Neuronal stem cell (in vitro differentiated cells): Measurements from ENCODE around the gene ACACB.

ENCODE experiments used
- DNase-seq: peaks from one replicate; pipeline ENCODE4 v3.0.0-alpha.2; 2013; ENCODE audit warnings: low spot score
- H2AFZ ChIP-seq: one replicate; pipeline ENCODE4 v1.6.1; 2013; ENCODE audit warnings: mild to moderate bottlenecking, low read length, inconsistent platforms
- H2AK5ac ChIP-seq: 2 replicates; pipeline ENCODE4 v1.6.1; 2013; ENCODE audit warnings: low read depth, mild to moderate bottlenecking, inconsistent platforms, low read length, moderate library complexity, mixed read lengths
- H2BK120ac ChIP-seq: 2 replicates; pipeline ENCODE4 v1.6.1; 2013; ENCODE audit warnings: low read depth, mild to moderate bottlenecking, inconsistent platforms, low read length, moderate library complexity, mixed read lengths
- H2BK12ac ChIP-seq: one replicate; pipeline ENCODE4 v1.6.1; 2013; ENCODE audit warnings: low read length, inconsistent platforms
- H2BK15ac ChIP-seq: 2 replicates; pipeline ENCODE4 v1.6.1; 2013; ENCODE audit warnings: mild to moderate bottlenecking, low read length, inconsistent platforms, mixed read lengths
- H2BK5ac ChIP-seq: one replicate; pipeline ENCODE4 v1.6.1; 2013; ENCODE audit warnings: inconsistent platforms, mild to moderate bottlenecking, low read length, moderate library complexity
- H3K14ac ChIP-seq: one replicate; pipeline ENCODE4 v1.6.1; 2013; ENCODE audit warnings: low read length, inconsistent platforms
- H3K18ac ChIP-seq: 2 replicates; pipeline ENCODE4 v1.6.1; 2013; ENCODE audit warnings: low read length, inconsistent platforms
- H3K23ac ChIP-seq: 2 replicates; pipeline ENCODE4 v1.6.1; 2013; ENCODE audit warnings: low read depth, mild to moderate bottlenecking, mixed read lengths, low read length, inconsistent platforms; ENCODE audit not compliant: poor library complexity
- H3K27ac ChIP-seq: replicated peaks from 3 replicates; pipeline ENCODE4 v1.5.1; 2013; ENCODE audit warnings: low read length, inconsistent platforms
- H3K27me3 ChIP-seq, 3 experiments: 2 replicates each; pipeline ENCODE4 v1.6.1; 2013; ENCODE audit warnings: low read length in 3 of 3, mild to moderate bottlenecking in 2 of 3, inconsistent platforms in 1 of 3, low read depth in 1 of 3, mixed read lengths in 1 of 3, moderate library complexity in 1 of 3; ENCODE audit not compliant: control insufficient read depth in 3 of 3, insufficient read depth in 3 of 3
- H3K36me3 ChIP-seq, 2 donors: replicated peaks in 1 of 2; 2 replicates each; pipeline ENCODE4 v1.6.1; 2013; ENCODE audit warnings: low read length in 2 of 2; ENCODE audit not compliant: control insufficient read depth in 2 of 2, insufficient read depth in 2 of 2
- H3K4ac ChIP-seq: 2 replicates; pipeline ENCODE4 v1.6.1; 2013; ENCODE audit warnings: inconsistent platforms, mild to moderate bottlenecking, low read length, moderate library complexity
- H3K4me1 ChIP-seq, 2 donors: 1 replicate in 1 of 2; 2 replicates in 1 of 2; pipeline ENCODE4 v1.6.1; 2013; ENCODE audit warnings: low read length in 2 of 2, low read depth in 1 of 2; ENCODE audit not compliant: control insufficient read depth in 2 of 2, insufficient read depth in 1 of 2
- H3K4me2 ChIP-seq: one replicate; pipeline ENCODE4 v1.6.1; 2013; ENCODE audit warnings: mild to moderate bottlenecking, low read length, inconsistent platforms; ENCODE audit not compliant: insufficient read depth, poor library complexity, severe bottlenecking
- H3K4me3 ChIP-seq, 2 donors: 2 replicates each; pipeline ENCODE4 v1.5.1; 2013; ENCODE audit warnings: low read length in 2 of 2, mild to moderate bottlenecking in 2 of 2, inconsistent platforms in 1 of 2, moderate library complexity in 1 of 2
- H3K79me1 ChIP-seq: one replicate; pipeline ENCODE4 v1.6.1; 2013; ENCODE audit warnings: low read depth, mild to moderate bottlenecking, inconsistent platforms, low read length, moderate library complexity
- H3K9ac ChIP-seq: one replicate; pipeline ENCODE4 v1.6.1; 2013; ENCODE audit warnings: mild to moderate bottlenecking, low read depth, low read length, inconsistent platforms; ENCODE audit not compliant: poor library complexity
- H3K9me3 ChIP-seq, 2 donors: replicated peaks in 1 of 2; 2 replicates each; pipeline versions ENCODE3 to v1.6.1; 2013; ENCODE audit warnings: low read length in 2 of 2, mild to moderate bottlenecking in 2 of 2, inconsistent platforms in 1 of 2, low read depth in 1 of 2, mixed read lengths in 1 of 2, moderate library complexity in 1 of 2; ENCODE audit not compliant: control insufficient read depth in 2 of 2, insufficient read depth in 1 of 2
- H4K8ac ChIP-seq: one replicate; pipeline ENCODE4 v1.6.1; 2013; ENCODE audit warnings: low read depth, mild to moderate bottlenecking, inconsistent platforms, low read length, moderate library complexity
- H4K91ac ChIP-seq: one replicate; pipeline ENCODE4 v1.6.1; 2013; ENCODE audit warnings: low read length, low read depth, mild to moderate bottlenecking, inconsistent platforms; ENCODE audit not compliant: poor library complexity
- WGBS, 2 donors: extraction: QIAGEN DNeasy Blood & Tissue Kit; methylation state at CpG; one replicate each; pipeline ENCODE4 v1.1.7; 2013; ENCODE audit warnings: missing lambda C conversion rate in 2 of 2, mixed read lengths in 1 of 2; ENCODE audit not compliant: insufficient read length in 2 of 2, insufficient replicate concordance in 1 of 2; ENCODE audit errors: extremely low coverage in 2 of 2; 5-methylcytosine and 5-hydroxymethylcytosine counted together

ACACB gene

DNA sequence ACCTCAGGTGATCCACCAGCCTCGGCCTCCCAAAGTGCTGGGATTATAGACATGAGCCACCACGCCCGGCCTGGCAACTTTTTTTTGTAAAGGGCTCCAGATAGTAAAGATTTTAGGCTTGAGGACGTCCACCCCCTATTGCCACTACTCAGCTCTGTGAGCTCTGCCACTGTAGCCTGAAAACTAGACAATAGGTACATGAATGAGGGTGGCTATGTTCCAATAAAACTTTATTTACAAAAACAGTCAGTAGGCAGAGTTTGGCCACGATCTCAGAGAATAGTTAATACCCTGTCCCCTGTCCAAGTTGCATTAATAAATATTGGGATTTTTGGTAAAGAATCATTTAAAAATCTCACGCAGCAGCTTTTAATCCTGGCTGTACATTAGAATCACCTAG, 102.6 kb downstream of the ACACB start:
- H3K27ac ChIP-seq = no peak overlapping the region
- H3K4ac ChIP-seq = no peak overlapping the region
- H3K27me3 ChIP-seq = no peaks in the 10 kb centered on the region
- no peak overlapping the region for H2BK15ac ChIP-seq
- no peaks in the 10 kb centered on the region for H3K9me3 ChIP-seq
- H2BK12ac ChIP-seq = no peak overlapping the region
- peaks cover 0 to 4% of the 10 kb centered on the region in 2 donors for H3K36me3 ChIP-seq
- no peak overlapping the region for H4K8ac ChIP-seq
- no peak for DNase-seq
- no peak overlapping the region for H3K9ac ChIP-seq
- no peak overlapping the region for H2BK5ac ChIP-seq
- H3K4me1 ChIP-seq = no peaks in the 10 kb centered on the region
- no peak overlapping the region for H2BK120ac ChIP-seq
- H3K18ac ChIP-seq = no peak overlapping the region
- no peak overlapping the region for H3K4me3 ChIP-seq
- H2AK5ac ChIP-seq = no peak overlapping the region
- H3K79me1 ChIP-seq = no peaks in the 10 kb centered on the region
- H4K91ac ChIP-seq = no peak overlapping the region
- H3K14ac ChIP-seq = no peak overlapping the region
- no peak overlapping the region for H2AFZ ChIP-seq
- H3K23ac ChIP-seq = no peak overlapping the region
- H3K4me2 ChIP-seq = no peak overlapping the region
- no CpG with 5 or more reads among the region's 6 CpGs for WGBS, 2 donors

DNA sequence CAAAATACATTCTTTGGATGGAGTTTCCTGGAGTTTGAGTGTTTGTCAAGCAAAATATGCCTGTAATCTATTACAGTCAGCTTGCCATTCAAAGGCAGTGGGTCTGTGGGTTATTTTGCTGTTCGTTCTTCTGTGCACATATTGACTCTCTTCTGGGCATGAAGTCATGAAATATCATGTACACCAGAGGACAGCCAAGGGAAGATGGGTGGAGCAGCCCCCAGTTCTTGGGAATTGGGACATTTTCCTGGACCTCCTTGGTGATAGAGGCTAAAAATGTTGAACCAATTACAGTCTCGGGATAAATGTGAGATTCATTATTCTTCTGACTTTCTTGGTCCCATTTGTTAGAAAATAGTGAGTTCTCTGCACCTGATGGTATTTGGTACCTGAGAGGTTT, 103.6 kb downstream of the ACACB start:
- no peak for DNase-seq
- no peak overlapping the region for H4K91ac ChIP-seq
- H3K79me1 ChIP-seq = no peaks in the 10 kb centered on the region
- H3K4ac ChIP-seq = no peak overlapping the region
- H2BK120ac ChIP-seq = no peak overlapping the region
- no peak overlapping the region for H2BK15ac ChIP-seq
- H3K9me3 ChIP-seq = no peaks in the 10 kb centered on the region
- H3K27ac ChIP-seq = no peak overlapping the region
- H3K36me3 ChIP-seq = peaks cover 0 to 4% of the 10 kb centered on the region in 2 donors
- no peak overlapping the region for H3K9ac ChIP-seq
- H4K8ac ChIP-seq = no peak overlapping the region
- H3K14ac ChIP-seq = no peak overlapping the region
- no CpG with 5 or more reads among the region's 2 CpGs for WGBS, 2 donors
- H3K4me1 ChIP-seq = no peaks in the 10 kb centered on the region
- no peak overlapping the region for H3K4me2 ChIP-seq
- no peak overlapping the region for H2BK12ac ChIP-seq
- no peak overlapping the region for H2BK5ac ChIP-seq
- H2AFZ ChIP-seq = no peak overlapping the region
- H3K18ac ChIP-seq = no peak overlapping the region
- H3K27me3 ChIP-seq = no peaks in the 10 kb centered on the region
- H2AK5ac ChIP-seq = no peak overlapping the region
- H3K23ac ChIP-seq = no peak overlapping the region
- H3K4me3 ChIP-seq = no peak overlapping the region

DNA sequence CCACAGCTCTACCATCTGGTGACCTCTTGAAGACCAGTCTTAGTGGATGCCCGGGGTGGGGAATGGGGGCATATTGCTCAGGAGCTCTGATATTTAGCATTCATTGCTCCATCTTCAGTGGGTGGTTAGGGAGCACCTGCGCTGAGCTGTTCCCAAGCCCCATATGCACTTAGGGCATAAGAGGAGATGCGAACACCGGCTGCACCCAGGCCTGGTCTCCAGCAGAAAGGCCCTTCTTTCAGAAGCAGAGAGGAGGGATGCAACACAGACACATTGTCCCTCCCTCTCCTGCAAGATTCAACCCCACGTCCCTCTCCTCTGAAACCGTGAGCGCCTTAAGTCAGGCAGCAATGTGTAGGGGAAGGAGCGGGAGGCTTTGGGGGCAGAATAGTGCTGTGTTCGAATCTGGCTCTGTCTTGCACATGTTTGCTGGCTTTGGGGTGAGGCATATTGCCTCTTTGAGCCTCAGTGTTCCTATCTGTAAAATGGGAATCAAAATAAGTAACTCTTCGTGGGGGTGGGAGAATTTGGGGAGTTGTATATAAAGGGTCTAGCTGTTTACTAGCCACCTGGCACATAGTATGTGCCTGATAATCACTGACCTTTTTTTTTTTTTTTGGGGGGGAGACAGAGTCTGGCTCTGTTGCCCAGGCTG, 105.0 kb downstream of the ACACB start:
- Histone ChIP-seq H3K9me3 (no peaks in the 10 kb centered on the region), H3K36me3 (peaks cover 0 to 4% of the 10 kb centered on the region in 2 donors), H4K8ac (no peak overlapping the region), H2AFZ (no peak overlapping the region), H3K14ac (no peak overlapping the region), H3K4me2 (no peak overlapping the region), H3K4me3 (no peak overlapping the region), H3K9ac (no peak overlapping the region), H3K27me3 (no peaks in the 10 kb centered on the region), H3K18ac (no peak overlapping the region), H2BK12ac (no peak overlapping the region), H3K79me1 (no peaks in the 10 kb centered on the region), H3K27ac (no peak overlapping the region), H3K4me1 (no peaks in the 10 kb centered on the region), H3K4ac (no peak overlapping the region), H2BK120ac (no peak overlapping the region), H2BK5ac (no peak overlapping the region), H2AK5ac (no peak overlapping the region), H4K91ac (no peak overlapping the region), H2BK15ac (no peak overlapping the region), H3K23ac (no peak overlapping the region)
- DNase-seq = no peak
- WGBS, 2 donors = no CpG with 5 or more reads among the region's 10 CpGs

DNA sequence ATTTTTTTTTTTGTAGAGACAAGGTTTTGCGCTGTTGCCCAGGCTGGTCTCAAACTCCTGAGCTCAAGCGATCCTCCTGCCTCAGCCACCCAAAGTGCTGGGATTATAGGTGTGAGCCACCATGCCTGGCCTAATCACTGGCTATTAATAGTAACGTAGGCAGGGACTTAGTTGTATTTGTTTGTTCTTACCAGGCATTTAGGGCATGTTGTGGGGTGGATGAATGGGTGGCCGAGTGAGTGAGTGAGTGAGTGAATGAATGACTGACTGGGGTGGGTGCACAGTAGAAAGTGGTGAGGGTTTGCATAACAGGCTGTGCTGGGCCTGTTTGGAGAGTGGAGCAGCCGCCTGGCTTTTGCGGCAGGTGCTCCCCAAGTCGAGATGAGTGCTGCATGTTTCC, 105.7 kb downstream of the ACACB start:
- Histone ChIP-seq H2BK12ac (no peak overlapping the region), H4K91ac (no peak overlapping the region), H3K27me3 (no peaks in the 10 kb centered on the region), H3K27ac (no peak overlapping the region), H4K8ac (no peak overlapping the region), H3K14ac (no peak overlapping the region), H3K4me2 (no peak overlapping the region), H3K4ac (no peak overlapping the region), H2BK15ac (no peak overlapping the region), H3K9ac (no peak overlapping the region), H2AK5ac (no peak overlapping the region), H2BK5ac (no peak overlapping the region), H3K4me1 (no peaks in the 10 kb centered on the region), H3K36me3 (peaks cover 0 to 4% of the 10 kb centered on the region in 2 donors), H2AFZ (no peak overlapping the region), H3K4me3 (no peak overlapping the region), H3K23ac (no peak overlapping the region), H3K18ac (no peak overlapping the region), H3K79me1 (no peaks in the 10 kb centered on the region), H3K9me3 (no peaks in the 10 kb centered on the region), H2BK120ac (no peak overlapping the region)
- WGBS, 2 donors = no CpG with 5 or more reads among the region's 7 CpGs
- DNase-seq = no peak
